Measurements from ENCODE around the gene CRIM1. TPM values are rescaled to one million over a fixed set of nuclear protein-coding genes. Genes with fewer than 3 reads are reported as not detected.

Gene CRIM1
- total RNA-seq, 1 experiment from 2014 or later: 24.1 TPM

- CTCF ChIA-PET: interaction anchor here (0.9 to 4.9 kb wide), 8 partner anchors 30 to 202 kb away, joined by 4 to 86 read pairs (median 14); partner anchors contain the start of gene CRIM1
- no peaks in the 10 kb centered on the region for H3K27me3 Mint-ChIP-seq (ENCODE audit: low read depth)
- POLR2A ChIA-PET: interaction anchor here (1.4 to 3.6 kb wide), 2 partner anchors 94 to 107 kb away, joined by 3 to 17 read pairs; partner anchors contain the start of gene CRIM1
- H3K36me3 Mint-ChIP-seq: peaks cover 26% of the 10 kb centered on the region
- ATAC-seq: no peak
- H3K27ac Mint-ChIP-seq: peak overlapping the region; percentile 86
- H3K9me3 Mint-ChIP-seq: no peaks in the 10 kb centered on the region
- no peaks in the 10 kb centered on the region; the same call in none of the 2 replicates for H3K4me1 Mint-ChIP-seq
- no peak for DNase-seq (ENCODE audit: low spot score)
- no peak overlapping the region for H3K4me3 Mint-ChIP-seq
- TF ChIP-seq ATF6 (CRISPR knock-in tag; IDR thresholded peaks at IDR 0.05): no peak
- no peak for TF ChIP-seq GRHL2 (CRISPR knock-in tag; IDR thresholded peaks at IDR 0.05; ENCODE audit: insufficient replicate concordance, severe bottlenecking)
- TF ChIP-seq FOXP1 (CRISPR knock-in tag; IDR thresholded peaks at IDR 0.05; ENCODE audit: borderline replicate concordance): no peak
- no peak for TF ChIP-seq CREM (CRISPR knock-in tag; IDR thresholded peaks at IDR 0.05)
- TF ChIP-seq ZNF263 (CRISPR knock-in tag; IDR thresholded peaks at IDR 0.05; ENCODE audit: low read depth): no peak
- no peak for TF ChIP-seq TEAD4 (CRISPR knock-in tag; IDR thresholded peaks at IDR 0.05)
- TF ChIP-seq E2F5 (CRISPR knock-in tag; IDR thresholded peaks at IDR 0.05): no peak
- TF ChIP-seq PREB (CRISPR knock-in tag; IDR thresholded peaks at IDR 0.05; ENCODE audit: borderline replicate concordance): no peak
- no peak for TF ChIP-seq ERG (CRISPR knock-in tag; IDR thresholded peaks at IDR 0.05)
- no peak for TF ChIP-seq ZNF396 (CRISPR knock-in tag; IDR thresholded peaks at IDR 0.05; ENCODE audit: borderline replicate concordance)
- TF ChIP-seq ZNF219 (CRISPR knock-in tag; IDR thresholded peaks at IDR 0.05; ENCODE audit: borderline replicate concordance): no peak
- no peak for TF ChIP-seq MLX (CRISPR knock-in tag; IDR thresholded peaks at IDR 0.05)
- TF ChIP-seq KAT7 (CRISPR knock-in tag; IDR thresholded peaks at IDR 0.05; ENCODE audit: borderline replicate concordance): no peak
Observed at GRCh38 chr2:36462311-36462935, 106.8 kb downstream of the CRIM1 start.

- Mint-ChIP-seq H3K9me3 (no peaks in the 10 kb centered on the region), H3K4me3 (no peak overlapping the region), H3K4me1 (peaks cover 4% of the 10 kb centered on the region), H3K27me3 (ENCODE audit: low read depth) (no peaks in the 10 kb centered on the region), H3K27ac (peak overlapping the region; percentile 2; the same call in 1 of the 2 replicates), H3K36me3 (peaks cover 29% of the 10 kb centered on the region)
- DNase-seq (ENCODE audit: low spot score) (no peak), ATAC-seq (no peak)
- TF ChIP-seq MLX (CRISPR knock-in tag; IDR thresholded peaks at IDR 0.05) (no peak), MAX (CRISPR knock-in tag; IDR thresholded peaks at IDR 0.05) (no peak), ZNF423 (CRISPR knock-in tag; IDR thresholded peaks at IDR 0.05) (no peak), FOXP4 (CRISPR knock-in tag; IDR thresholded peaks at IDR 0.05) (no peak), RORB (CRISPR knock-in tag; IDR thresholded peaks at IDR 0.05) (no peak), ZNF317 (CRISPR knock-in tag; IDR thresholded peaks at IDR 0.05; ENCODE audit: borderline replicate concordance, low read depth) (no peak), ARID4B (CRISPR knock-in tag; IDR thresholded peaks at IDR 0.05; ENCODE audit: borderline replicate concordance) (no peak), NR1H2 (CRISPR knock-in tag; IDR thresholded peaks at IDR 0.05) (no peak), KAT7 (CRISPR knock-in tag; IDR thresholded peaks at IDR 0.05; ENCODE audit: borderline replicate concordance) (no peak)
- ChIA-PET POLR2A (no interaction called here), CTCF (no interaction called here)
Observed at GRCh38 chr2:36463365-36463764, 107.8 kb downstream of the CRIM1 start.
